SIG-M5 (cell line): Measurements from ENCODE around the gene ADAMTS19.

ENCODE experiments used
- DNase-seq: peaks from one replicate; lab custom pipeline; 2025; lab: John Stamatoyannopoulos, UW

The ADAMTS19 gene

GRCh38 chr5:129465776-129466344 lies 5.8 kb downstream of the ADAMTS19 start:
- DNase-seq, result no peak

- DNase-seq, result no peak
Observed at GRCh38 chr5:129474544-129474943, 14.4 kb downstream of the ADAMTS19 start.

GRCh38 chr5:129476751-129477150 lies 16.7 kb downstream of the ADAMTS19 start:
- no peak for DNase-seq

- no peak for DNase-seq
Observed at GRCh38 chr5:129477532-129477931, 17.4 kb downstream of the ADAMTS19 start.

- no peak for DNase-seq
Observed at GRCh38 chr5:129481161-129481560, 21.1 kb downstream of the ADAMTS19 start.

- no peak for DNase-seq
Observed at GRCh38 chr5:129496421-129496820, 36.3 kb downstream of the ADAMTS19 start.

GRCh38 chr5:129496864-129497595 lies 36.9 kb downstream of the ADAMTS19 start:
- DNase-seq, result no peak

GRCh38 chr5:129499208-129499852 lies 39.2 kb downstream of the ADAMTS19 start:
- no peak for DNase-seq

GRCh38 chr5:129500101-129500500 lies 40.0 kb downstream of the ADAMTS19 start:
- DNase-seq, result no peak

GRCh38 chr5:129506086-129506485 lies 46.0 kb downstream of the ADAMTS19 start:
- no peak for DNase-seq

- no peak for DNase-seq
Observed at GRCh38 chr5:129506950-129507349, 46.9 kb downstream of the ADAMTS19 start.

GRCh38 chr5:129507527-129507926 lies 47.4 kb downstream of the ADAMTS19 start:
- no peak for DNase-seq

- no peak for DNase-seq
Observed at GRCh38 chr5:129508606-129509005, 48.5 kb downstream of the ADAMTS19 start.

GRCh38 chr5:129509363-129509975 lies 49.4 kb downstream of the ADAMTS19 start:
- no peak for DNase-seq

- DNase-seq, result no peak
Observed at GRCh38 chr5:129511291-129511690, 51.2 kb downstream of the ADAMTS19 start.

GRCh38 chr5:129541051-129541450 lies 81.0 kb downstream of the ADAMTS19 start:
- no peak for DNase-seq

GRCh38 chr5:129541648-129542251 lies 81.7 kb downstream of the ADAMTS19 start:
- DNase-seq, result no peak

GRCh38 chr5:129547137-129547536 lies 87.0 kb downstream of the ADAMTS19 start:
- no peak for DNase-seq

GRCh38 chr5:129554134-129554904 lies 94.2 kb downstream of the ADAMTS19 start:
- no peak for DNase-seq

GRCh38 chr5:129563585-129563984 lies 103.5 kb downstream of the ADAMTS19 start:
- no peak for DNase-seq

- no peak for DNase-seq
Observed at GRCh38 chr5:129569295-129569694, 109.2 kb downstream of the ADAMTS19 start.

- DNase-seq, result no peak
Observed at GRCh38 chr5:129572060-129572459, 112.0 kb downstream of the ADAMTS19 start.
